Esophagus squamous epithelium (tissue), 4 donors: ENCODE results near the gene RAD54L.
"Not testable (repeated sequence)": the region's sequence is repeated elsewhere in the genome, so short reads cannot be mapped to it uniquely, and the experiment has no call there.

Source experiments
- POLR2A ChIP-seq, 4 donors: fragments of 450-650 bp; IDR thresholded peaks; one replicate each; pipeline ENCODE4 v1.6.1; 2017; ENCODE audit warnings: antibody characterized with exemption in 4 of 4, mild to moderate bottlenecking in 4 of 4, moderate library complexity in 3 of 4
- TF ChIP-seq, protein P1 (sequence below), 6 experiments: fragments of 450-650 bp in 4 of 6; fragments of 200-600 bp in 2 of 6; sonication (generic) in 2 of 6; IDR thresholded peaks; one replicate each; pipeline ENCODE4 v1.5.1; 2016 to 2019; ENCODE audit warnings: antibody characterized with exemption in 6 of 6, mild to moderate bottlenecking in 4 of 6, moderate library complexity in 4 of 6

DNA sequence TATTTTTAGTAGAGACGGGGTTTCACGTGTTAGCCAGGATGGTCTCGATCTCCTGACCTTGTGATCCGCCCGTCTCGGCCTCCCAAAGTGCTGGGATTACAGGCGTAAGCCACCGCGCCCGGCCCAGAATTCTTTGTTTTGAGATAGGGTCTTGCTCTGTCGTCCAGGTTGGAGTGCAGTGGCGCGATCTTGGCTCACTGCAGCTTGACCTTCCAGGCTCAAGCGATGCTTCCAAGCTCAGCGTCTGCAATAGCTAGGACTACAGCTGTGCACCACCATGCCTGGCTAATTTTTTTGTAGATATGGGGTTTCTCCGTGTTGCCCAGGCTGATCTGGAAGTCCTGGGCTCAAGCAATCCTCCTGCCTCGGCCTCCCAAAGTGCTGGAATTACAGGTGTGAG lies 1.4 kb upstream of the RAD54L start:
- TF ChIP-seq, protein P1, sequence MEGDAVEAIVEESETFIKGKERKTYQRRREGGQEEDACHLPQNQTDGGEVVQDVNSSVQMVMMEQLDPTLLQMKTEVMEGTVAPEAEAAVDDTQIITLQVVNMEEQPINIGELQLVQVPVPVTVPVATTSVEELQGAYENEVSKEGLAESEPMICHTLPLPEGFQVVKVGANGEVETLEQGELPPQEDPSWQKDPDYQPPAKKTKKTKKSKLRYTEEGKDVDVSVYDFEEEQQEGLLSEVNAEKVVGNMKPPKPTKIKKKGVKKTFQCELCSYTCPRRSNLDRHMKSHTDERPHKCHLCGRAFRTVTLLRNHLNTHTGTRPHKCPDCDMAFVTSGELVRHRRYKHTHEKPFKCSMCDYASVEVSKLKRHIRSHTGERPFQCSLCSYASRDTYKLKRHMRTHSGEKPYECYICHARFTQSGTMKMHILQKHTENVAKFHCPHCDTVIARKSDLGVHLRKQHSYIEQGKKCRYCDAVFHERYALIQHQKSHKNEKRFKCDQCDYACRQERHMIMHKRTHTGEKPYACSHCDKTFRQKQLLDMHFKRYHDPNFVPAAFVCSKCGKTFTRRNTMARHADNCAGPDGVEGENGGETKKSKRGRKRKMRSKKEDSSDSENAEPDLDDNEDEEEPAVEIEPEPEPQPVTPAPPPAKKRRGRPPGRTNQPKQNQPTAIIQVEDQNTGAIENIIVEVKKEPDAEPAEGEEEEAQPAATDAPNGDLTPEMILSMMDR (IDR thresholded peaks at IDR 0.05), result not testable (repeated sequence)
- not testable (repeated sequence) for TF ChIP-seq POLR2A (IDR thresholded peaks at IDR 0.05)
